Measurements from ENCODE around the gene PRM3.

The PRM3 gene

DNA sequence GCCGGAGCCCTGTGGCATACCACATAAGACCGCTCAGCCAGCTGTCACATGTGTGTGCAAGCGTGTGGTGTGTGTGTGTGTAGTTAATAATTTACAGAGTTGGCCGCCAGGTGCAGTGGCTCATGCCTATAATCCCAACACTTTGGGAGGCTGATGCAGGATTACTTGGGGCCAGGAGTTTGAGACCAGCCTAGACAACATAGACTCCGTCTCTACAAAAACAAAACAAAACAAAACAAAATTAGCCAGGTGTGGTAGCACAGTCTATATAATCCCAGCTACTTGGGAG is 37.8 kb downstream of the PRM3 start:
- Mint-ChIP-seq H3K4me3 (no peak overlapping the region), H3K36me3 (peaks cover 25% of the 10 kb centered on the region), H3K4me1 (peaks cover 81% of the 10 kb centered on the region), H3K27ac (peak overlapping the region; percentile 98), H3K9me3 (no peaks in the 10 kb centered on the region)
- no peak for ATAC-seq
- no peak for DNase-seq (ENCODE audit: low spot score in 2 of 2)

GRCh38 chr16:11234884-11235702 is 38.3 kb downstream of the PRM3 start:
- peaks cover 77% of the 10 kb centered on the region for H3K4me1 Mint-ChIP-seq
- H3K9me3 Mint-ChIP-seq, result no peaks in the 10 kb centered on the region
- H3K36me3 Mint-ChIP-seq, result peaks cover 25% of the 10 kb centered on the region
- DNase-seq (ENCODE audit: low spot score in 2 of 2), result peak in 1 of 2 donors; percentile 62
- H3K4me3 Mint-ChIP-seq, result peak overlapping the region; percentile 68
- H3K27ac Mint-ChIP-seq, result peak overlapping the region; percentile 98
- no peak for ATAC-seq

DNA sequence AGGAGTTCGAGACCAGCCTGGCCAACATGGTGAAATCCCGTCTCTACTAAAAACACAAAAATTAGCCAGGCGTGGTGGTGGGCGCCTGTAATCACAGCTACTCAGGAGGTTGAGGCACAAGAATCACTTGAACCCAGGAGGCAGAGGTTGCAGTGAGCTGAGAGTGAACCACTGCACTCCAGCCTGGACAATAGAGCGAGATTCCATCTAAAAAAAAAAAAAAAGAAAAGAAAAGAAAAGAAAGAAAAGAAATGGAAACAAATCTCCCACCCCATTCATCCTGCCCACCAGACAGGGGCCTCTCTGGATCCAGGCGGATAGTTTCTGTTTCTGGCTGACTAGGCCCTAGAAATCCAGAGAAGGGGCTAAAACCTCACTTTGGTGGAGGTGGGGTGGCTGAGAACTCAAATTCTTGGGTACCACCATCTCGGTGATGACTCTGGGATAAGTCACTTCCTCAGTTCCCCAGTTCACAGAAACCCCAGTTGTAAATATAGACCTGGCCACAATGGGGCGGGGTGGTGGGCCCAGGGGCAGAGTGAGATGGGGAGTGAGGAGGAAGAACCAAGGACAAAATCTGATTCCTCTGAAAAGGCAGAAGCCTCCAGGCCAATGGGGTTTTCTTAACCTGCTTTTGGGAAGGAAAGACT is 39.6 kb downstream of the PRM3 start:
- H3K9me3 Mint-ChIP-seq, result no peaks in the 10 kb centered on the region
- peaks cover 78% of the 10 kb centered on the region for H3K4me1 Mint-ChIP-seq
- peak; percentile 64 to 92 for DNase-seq (ENCODE audit: low spot score in 2 of 2)
- peak overlapping the region; percentile 68 for H3K4me3 Mint-ChIP-seq
- peaks cover 25% of the 10 kb centered on the region for H3K36me3 Mint-ChIP-seq
- ATAC-seq, result peak; percentile 78
- peak overlapping the region; percentile 98 for H3K27ac Mint-ChIP-seq

GRCh38 chr16:11232852-11233726 is 40.3 kb downstream of the PRM3 start:
- H3K9me3 Mint-ChIP-seq, result no peaks in the 10 kb centered on the region
- H3K36me3 Mint-ChIP-seq, result peaks cover 25% of the 10 kb centered on the region
- DNase-seq (ENCODE audit: low spot score in 2 of 2) (peak; percentile 81 to 98), ATAC-seq (peak; percentile 90)
- peak overlapping the region; percentile 68 for H3K4me3 Mint-ChIP-seq
- H3K4me1 Mint-ChIP-seq, result peaks cover 81% of the 10 kb centered on the region
- peak overlapping the region; percentile 98 for H3K27ac Mint-ChIP-seq

- ATAC-seq, result no peak
- DNase-seq (ENCODE audit: low spot score in 2 of 2), result no peak
- Mint-ChIP-seq H3K4me3 (peak overlapping the region; percentile 68), H3K4me1 (peaks cover 78% of the 10 kb centered on the region), H3K9me3 (no peaks in the 10 kb centered on the region), H3K27ac (peak overlapping the region; percentile 98), H3K36me3 (peaks cover 25% of the 10 kb centered on the region)
Observed at GRCh38 chr16:11232302-11232851, 41.1 kb downstream of the PRM3 start.

GRCh38 chr16:11231367-11231970 is 42.0 kb downstream of the PRM3 start:
- DNase-seq (ENCODE audit: low spot score in 2 of 2) (no peak), ATAC-seq (no peak)
- Mint-ChIP-seq H3K36me3 (peaks cover 25% of the 10 kb centered on the region), H3K9me3 (no peaks in the 10 kb centered on the region), H3K27ac (peak overlapping the region; percentile 98), H3K4me1 (peaks cover 72% of the 10 kb centered on the region), H3K4me3 (peak overlapping the region; percentile 68)

DNA sequence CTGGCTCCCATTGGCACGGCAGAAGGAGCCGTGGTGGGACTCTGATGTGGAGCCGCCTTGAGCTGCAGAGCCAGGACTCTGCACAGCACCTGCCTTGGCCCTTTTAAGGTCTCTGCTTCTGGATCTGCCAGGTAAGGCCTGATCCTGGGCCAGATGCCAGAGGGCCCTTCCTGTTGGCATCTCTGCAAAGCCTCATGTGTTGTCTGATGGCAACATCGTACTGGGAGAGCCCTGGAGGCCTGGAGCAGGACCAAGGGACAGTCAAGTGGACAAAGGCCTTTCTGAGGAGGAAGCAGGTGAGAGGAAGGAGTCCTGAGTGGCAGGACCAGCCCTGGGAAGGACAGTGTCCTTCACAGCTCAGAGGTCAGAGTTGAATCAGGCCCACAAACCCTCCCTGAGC is 43.5 kb downstream of the PRM3 start:
- H3K27ac Mint-ChIP-seq, result peak overlapping the region; percentile 40
- no peaks in the 10 kb centered on the region for H3K9me3 Mint-ChIP-seq
- peaks cover 29% of the 10 kb centered on the region for H3K36me3 Mint-ChIP-seq
- ATAC-seq (no peak), DNase-seq (ENCODE audit: low spot score in 2 of 2) (no peak)
- H3K4me1 Mint-ChIP-seq, result peaks cover 79% of the 10 kb centered on the region
- no peak overlapping the region for H3K4me3 Mint-ChIP-seq

DNA sequence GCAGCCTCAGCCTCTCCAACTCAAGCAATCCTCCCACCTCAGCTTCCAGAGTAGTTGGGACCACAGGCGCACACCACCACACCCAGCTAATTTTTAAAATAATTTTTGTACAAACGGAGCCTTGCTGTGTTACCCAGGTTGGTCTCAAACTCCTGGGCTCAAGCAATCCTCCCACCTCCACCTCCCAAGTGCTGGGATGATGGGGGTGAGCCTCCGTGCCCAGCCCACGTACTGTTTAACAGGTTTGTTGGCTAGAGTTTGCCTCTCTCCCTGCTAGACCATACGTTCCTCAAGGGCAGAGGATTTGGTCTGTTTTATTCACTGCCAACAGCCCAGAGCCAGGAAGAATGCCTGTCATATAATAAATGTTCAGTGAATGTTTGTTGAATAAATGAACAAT is 44.0 kb downstream of the PRM3 start:
- ATAC-seq (no peak), DNase-seq (ENCODE audit: low spot score in 2 of 2) (no peak)
- Mint-ChIP-seq H3K4me1 (peaks cover 79% of the 10 kb centered on the region), H3K36me3 (peaks cover 33% of the 10 kb centered on the region), H3K4me3 (no peak overlapping the region), H3K9me3 (no peaks in the 10 kb centered on the region), H3K27ac (peak overlapping the region; percentile 68)

- Mint-ChIP-seq H3K9me3 (no peaks in the 10 kb centered on the region), H3K4me1 (peaks cover 61% of the 10 kb centered on the region), H3K36me3 (peaks cover 22% of the 10 kb centered on the region), H3K27ac (peak overlapping the region; percentile 96), H3K4me3 (peak overlapping the region; percentile 67)
- no peak for ATAC-seq
- peak in 1 of 2 donors; percentile 62 for DNase-seq (ENCODE audit: low spot score in 2 of 2)
Observed at GRCh38 chr16:11225677-11226549, 47.5 kb downstream of the PRM3 start.

DNA sequence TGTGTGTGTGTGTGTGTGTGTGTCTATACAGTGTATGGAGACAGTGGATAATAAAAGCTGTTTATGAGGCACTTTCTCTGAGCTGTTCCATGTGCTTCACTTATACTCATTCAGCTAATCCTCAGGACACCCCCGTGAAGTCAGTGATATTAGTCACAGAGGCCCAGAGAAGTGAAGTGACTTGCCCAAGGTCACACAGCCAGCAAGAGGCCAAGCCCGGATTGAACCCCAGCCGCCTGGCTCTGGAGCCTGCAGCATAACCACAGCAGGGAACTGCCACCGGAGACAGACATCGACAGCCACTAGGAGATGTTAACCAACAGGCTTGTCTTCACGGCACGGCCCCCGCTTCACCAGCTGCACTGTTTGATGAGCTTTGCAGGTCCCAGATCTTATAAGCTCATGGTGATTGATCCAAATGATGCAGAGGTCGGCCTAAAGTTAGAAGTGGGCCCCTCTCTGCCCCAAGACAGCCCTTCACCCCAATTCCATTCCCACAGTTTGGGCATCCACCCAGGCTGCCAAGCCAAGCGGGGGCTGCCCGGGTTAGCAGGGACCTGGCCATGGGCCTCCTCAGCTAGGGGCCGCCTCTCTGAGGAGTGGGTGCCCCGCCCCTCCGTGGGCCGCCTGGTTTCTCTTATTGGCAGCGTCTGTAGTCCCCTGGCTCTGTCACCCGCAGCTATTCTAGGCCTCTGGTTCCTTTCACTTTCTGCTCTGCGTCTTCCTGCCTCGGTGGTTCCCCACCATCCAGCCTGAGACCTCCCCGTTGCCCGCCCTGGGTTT is 48.3 kb downstream of the PRM3 start:
- H3K4me1 Mint-ChIP-seq, result peaks cover 64% of the 10 kb centered on the region
- peak overlapping the region; percentile 67 for H3K4me3 Mint-ChIP-seq
- DNase-seq (ENCODE audit: low spot score in 2 of 2) (peak; percentile 63 to 90), ATAC-seq (peak; percentile 86)
- peak overlapping the region; percentile 96 for H3K27ac Mint-ChIP-seq
- H3K36me3 Mint-ChIP-seq, result peaks cover 22% of the 10 kb centered on the region
- H3K9me3 Mint-ChIP-seq, result no peaks in the 10 kb centered on the region

GRCh38 chr16:11224096-11224893 is 49.1 kb downstream of the PRM3 start:
- peak; percentile 72 for ATAC-seq
- DNase-seq (ENCODE audit: low spot score in 2 of 2), result peak; percentile 37 to 77
- H3K4me3 Mint-ChIP-seq, result peak overlapping the region; percentile 67
- no peaks in the 10 kb centered on the region for H3K9me3 Mint-ChIP-seq
- H3K27ac Mint-ChIP-seq, result peak overlapping the region; percentile 96
- H3K4me1 Mint-ChIP-seq, result peaks cover 60% of the 10 kb centered on the region
- peaks cover 22% of the 10 kb centered on the region for H3K36me3 Mint-ChIP-seq

All from stimulated activated effector memory CD8-positive, alpha-beta T cell treated with anti-CD3 and anti-CD28 coated beads, Interleukin-12 subunit alpha, Interleukin-12 subunit beta, amount 100 ng/mL, for 72 hours (primary cell).